Femur (tissue), 1 donor: ENCODE data around the gene SLC35E3.

Source experiments
- DNase-seq: peaks from one replicate; pipeline ENCODE4 v3.0.0-alpha.2; 2017

The SLC35E3 gene

DNA sequence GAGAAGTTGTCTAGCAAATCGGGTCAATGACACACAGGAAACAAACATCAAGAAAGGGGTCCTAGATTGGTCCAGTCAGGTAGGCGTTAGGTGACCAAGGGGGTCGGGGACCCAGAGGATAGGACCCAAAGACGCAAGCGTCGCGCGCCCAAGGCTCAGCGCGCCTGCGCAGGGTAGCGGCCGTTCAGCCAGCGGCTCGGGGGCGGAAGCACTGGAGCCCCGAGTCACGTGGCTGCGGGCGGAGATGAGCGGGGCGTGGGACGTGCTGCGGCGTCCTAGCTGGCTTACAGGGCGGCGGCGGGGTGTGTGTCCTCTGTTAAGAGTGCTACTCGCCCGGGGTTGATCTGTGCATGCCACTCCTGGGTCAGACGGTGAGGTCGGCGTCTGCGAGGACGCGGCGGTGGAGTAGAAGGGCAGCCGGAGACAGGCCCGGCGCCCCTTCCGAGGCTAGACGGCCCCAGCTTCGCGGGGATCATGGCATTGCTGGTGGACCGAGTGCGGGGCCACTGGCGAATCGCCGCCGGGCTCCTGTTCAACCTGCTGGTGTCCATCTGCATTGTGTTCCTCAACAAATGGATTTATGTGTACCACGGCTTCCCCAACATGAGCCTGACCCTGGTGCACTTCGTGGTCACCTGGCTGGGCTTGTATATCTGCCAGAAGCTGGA is at the start of gene SLC35E3:
Gene SLC35E3 (plus strand): TSS at position 273 of the 668 bp plus-strand sequence. CDS start 202 bp downstream, at position 475.
- DNase-seq = peak; percentile 96

- DNase-seq = no peak
These were observed 46.5 kb upstream of the SLC35E3 start for GRCh38 chr12:68699486-68699885.

- no peak for DNase-seq
These were observed 18.2 kb upstream of the SLC35E3 start for GRCh38 chr12:68727776-68728175.

DNA sequence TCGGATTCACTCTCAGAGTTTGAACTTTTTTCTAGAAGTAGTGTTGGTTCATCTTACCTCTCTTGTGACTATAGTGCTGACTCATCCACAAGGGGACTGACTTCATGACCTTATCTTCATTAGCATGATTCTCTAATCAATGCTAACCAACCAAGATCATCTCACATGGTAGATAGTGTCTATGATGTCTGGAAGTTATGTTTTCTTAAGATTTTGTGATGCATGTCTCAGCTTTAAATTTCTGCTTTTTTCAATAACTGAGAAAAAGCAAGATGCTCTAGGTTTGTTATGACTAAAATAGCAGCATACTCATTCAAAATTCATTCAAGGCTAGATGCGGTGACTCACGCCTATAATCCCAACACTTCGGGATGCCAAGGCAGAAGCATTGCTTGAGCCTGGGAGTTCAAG is 12.3 kb upstream of the SLC35E3 start:
- DNase-seq = no peak

- no peak for DNase-seq
These were observed 6.1 kb upstream of the SLC35E3 start for GRCh38 chr12:68739891-68740290.

GRCh38 chr12:68743356-68743755 is 2.6 kb upstream of the SLC35E3 start:
- no peak for DNase-seq

DNA sequence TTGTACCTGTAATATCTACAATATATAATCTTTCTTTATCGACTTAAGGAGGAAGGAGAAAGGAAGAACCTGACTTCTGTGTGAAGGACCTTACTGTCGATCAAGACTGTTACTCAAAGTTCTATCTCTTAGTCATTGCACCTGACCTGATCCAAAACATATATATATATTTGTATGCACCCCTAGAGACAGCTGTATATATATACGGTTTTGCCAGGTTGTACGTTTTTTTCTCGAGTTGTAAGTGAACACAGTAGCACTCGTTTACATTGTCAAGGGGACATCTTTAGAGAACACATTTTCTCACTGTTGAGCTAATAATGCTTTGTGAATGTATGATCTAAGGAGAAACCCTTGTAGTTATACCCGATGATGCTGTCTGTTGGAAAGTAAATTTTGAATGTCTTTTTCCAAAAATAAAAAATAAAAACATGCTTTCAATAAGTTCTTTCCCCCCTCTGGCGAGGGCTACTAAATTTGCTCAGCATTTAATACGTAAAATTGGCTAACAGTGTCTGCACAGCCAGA is 536 bp upstream of the SLC35E3 start:
- no peak for DNase-seq

DNA sequence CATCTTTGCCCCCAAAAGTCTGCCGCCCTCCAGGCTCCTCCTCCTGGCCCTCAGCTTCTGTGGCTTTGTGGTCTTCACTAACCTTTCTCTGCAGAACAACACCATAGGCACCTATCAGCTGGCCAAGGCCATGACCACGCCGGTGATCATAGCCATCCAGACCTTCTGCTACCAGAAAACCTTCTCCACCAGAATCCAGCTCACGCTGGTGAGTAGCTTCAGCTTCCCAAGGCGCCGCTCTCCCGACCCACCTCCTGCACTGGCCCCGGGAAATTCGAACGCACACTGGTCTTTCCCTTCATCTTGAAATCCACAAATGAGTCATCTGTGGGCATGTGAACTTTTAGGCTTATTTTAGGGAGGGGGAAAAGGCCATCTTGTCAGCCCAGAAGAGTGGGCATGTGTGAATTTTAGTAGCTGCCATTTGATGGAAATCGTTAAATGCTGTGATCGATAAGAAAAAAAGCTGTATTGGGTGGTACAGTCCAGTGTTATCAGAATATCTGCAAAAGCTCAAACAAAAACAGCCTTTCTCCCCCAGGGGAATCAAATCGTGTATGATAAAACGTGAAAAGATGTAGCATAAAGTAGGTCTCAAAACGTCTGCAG is 700 bp downstream of the SLC35E3 start:
- DNase-seq = peak; percentile 71

DNA sequence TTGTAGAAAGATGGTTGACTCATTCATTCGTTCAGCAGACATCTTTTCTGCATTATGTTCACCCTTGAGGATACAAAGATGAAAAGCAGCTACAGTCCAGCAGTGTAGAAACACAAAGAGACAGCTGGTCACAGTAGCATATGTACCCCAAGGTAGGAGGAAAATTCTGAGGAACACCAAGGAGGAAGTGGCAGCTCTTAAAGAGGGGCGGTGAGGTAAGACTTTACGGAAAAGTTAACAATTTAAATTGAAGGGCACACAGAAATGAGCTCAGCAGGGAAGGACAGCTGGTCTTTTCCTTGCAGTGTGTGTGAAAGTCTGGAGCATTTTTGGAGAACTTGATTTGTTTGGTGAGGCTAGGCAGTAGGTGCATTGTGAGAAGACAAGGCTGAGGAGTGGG is 3.5 kb downstream of the SLC35E3 start:
- DNase-seq = no peak

- no peak for DNase-seq
These were observed 3.9 kb downstream of the SLC35E3 start for GRCh38 chr12:68749861-68750260.

DNA sequence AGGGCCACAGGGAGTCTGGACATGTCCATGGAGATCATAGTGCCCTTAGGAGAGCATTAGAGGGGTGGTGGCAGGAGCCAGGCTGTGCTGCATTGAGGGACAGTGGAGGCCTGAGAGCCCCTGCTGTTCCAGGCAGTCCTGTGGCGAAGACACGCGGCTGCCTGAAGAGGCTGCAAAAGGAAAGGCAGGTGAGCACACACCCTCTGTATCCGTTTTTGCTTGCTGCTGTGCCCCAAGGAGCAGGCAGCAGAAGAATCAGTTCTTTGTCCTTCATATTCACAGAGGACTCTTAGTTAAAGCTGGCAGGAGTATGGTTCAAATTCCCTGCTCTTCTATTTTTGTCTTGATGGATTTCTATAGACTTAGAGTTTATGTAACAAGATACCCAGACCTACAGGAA is 4.5 kb downstream of the SLC35E3 start:
- no peak for DNase-seq

DNA sequence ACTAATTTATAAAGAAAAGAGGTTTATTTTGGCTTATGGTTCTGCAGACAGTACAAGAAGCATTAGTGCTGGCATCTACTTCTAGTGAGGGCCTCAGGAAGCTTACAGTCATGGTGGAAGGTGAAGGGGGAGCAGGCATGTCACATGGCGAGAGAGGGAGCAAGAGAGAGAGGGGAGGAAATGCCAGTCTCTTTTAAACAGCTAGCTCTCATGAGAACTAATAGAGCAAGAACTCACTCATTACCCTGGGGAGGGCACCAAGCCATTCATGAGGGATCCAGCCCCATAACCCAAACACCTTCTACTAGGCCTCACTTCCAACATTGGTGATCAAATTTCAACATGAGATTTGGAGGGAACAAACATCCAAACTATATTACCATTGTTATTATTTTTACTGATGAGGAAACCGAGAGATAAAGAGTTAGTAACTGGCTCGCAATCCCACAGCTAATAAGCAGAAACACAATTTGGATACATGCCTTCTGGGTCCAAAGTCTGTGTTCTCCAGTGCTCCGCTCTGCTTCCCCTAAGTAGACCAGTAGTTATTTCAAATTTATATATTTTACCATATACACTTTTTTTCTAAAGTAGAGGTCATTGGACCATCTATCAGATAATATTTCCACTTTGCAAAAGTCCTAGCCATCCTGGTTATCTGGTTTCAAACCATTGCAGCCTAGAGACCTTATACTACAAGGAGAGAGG is 9.7 kb downstream of the SLC35E3 start:
- no peak for DNase-seq

DNA sequence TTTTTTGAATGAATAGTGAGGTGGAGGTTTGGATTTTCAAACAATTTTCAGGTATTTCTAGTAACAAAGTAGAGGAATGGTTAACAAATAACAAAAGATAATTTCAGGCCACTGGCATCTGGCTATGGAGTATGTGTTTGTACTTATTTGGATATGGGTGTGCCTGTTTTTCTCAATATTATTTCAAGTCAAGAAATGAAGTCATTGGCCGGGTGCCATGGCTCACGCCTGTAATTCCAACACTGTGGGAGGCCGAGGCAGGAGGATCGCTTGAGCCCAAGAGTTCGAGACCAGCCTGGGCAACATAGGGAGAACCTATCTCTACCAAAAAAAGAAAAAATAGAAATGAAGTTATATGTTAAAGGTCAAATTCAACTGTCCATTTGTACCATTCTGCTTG is 13.9 kb downstream of the SLC35E3 start:
- no peak for DNase-seq

- no peak for DNase-seq
These were observed 14.9 kb downstream of the SLC35E3 start for GRCh38 chr12:68760806-68761441.

- DNase-seq = no peak
These were observed 15.5 kb downstream of the SLC35E3 start for GRCh38 chr12:68761442-68761812.

DNA sequence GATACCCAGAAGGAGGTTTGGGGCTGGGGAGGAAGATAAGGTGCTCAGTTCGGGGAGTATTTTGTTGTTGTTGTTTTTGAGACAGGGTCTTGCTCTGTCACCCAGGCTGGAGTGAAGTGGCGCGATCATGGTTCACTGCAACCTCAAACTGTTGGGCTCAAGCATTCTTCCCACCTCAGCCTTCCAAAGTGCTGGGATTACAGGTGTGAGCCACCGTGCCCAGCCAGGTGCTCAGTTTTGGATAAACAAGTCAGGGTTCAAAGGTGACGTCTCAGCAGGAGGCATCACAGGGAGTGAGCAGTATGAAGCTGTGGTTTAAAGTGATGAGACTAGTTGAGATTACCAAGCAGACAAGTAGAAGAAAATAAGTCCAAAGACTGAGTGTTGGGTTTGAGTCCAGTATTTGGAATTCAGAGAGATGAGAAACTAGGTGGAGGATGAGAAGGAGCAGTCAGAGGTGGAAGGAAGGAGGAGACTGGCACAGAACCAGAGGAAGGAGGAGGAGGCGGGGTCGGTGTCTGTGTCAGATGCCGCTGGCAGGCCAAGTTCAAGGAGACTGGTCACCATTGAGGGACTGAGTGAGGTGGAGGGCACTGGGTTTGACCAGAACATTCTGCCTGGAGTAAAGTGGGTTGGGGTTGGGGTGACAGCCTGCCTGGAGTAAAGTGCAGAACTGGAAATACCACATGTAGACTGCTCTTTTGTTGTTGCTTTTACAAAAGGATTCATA is 16.1 kb downstream of the SLC35E3 start:
- DNase-seq = no peak

DNA sequence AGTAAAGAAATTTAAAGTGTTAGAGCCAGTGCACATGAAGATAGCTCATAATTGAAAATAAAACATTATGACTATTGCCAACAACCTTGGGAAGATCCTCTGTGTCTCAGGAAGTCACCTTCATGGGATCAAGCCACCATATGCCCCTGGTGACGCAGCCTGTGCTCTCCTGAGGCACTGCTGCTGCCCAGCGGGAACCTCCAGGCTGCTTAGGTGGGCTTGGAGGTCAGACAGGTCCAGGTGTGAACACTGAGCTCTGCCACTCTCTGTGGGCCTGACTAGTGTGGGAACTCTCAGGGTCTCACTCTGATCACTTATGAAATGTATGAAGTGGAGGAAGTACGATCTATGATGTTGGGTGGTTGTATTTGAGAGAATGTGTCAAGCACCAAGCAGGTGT is 16.7 kb downstream of the SLC35E3 start:
- no peak for DNase-seq

- no peak for DNase-seq
These were observed 19.7 kb downstream of the SLC35E3 start for GRCh38 chr12:68765696-68766095.

GRCh38 chr12:68766646-68767045 is 20.7 kb downstream of the SLC35E3 start:
- no peak for DNase-seq

DNA sequence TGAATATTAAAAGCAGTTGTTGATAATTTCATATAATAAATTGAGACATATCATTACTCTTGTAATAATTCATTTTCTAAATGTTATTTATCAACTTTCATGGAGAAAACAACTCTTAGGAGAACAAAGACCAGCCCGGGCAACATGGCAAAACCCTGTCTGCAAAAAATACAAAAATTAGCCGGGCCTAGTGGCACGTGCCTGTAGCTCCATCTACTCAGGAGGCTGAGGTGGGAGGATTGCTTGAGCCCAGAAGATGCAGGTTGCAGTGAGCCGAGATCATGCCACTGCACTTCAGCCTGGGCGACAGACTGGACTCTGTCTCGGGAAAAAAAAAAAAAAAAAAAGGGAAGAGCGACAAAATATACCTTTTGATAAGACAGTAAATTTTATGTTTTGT is 21.2 kb downstream of the SLC35E3 start:
- DNase-seq = no peak

DNA sequence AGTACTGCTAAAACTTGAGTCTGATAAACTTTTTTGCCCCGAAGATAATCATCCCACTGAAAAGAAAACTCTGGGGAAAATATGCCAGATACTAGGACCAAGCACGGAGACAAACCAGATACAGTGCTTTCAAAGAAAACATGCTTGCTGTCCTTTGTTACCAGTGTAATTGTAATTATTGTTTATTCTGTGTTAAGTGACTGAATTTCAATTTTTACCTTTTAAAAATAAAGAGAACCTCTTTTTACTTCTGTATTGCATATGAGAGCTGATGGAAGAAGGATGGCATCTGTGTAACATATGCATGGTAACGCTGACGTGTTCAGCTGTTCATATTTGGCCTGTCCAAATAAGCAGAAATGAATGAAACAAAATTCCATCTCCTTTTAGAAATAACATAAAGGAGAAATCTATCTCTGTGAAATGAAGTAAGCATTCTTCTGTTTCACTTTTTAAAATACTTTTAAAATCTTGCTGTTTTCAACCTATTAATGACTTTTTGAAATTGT is 22.5 kb downstream of the SLC35E3 start:
- DNase-seq = no peak

GRCh38 chr12:68769941-68770340 is 24.0 kb downstream of the SLC35E3 start:
- no peak for DNase-seq
